OCI-LY1 (cell line): Measurements from ENCODE around the gene MIF4GD.

Experiments
- H2AFZ ChIP-seq: fragments of 200-600 bp; sonication (generic), shearing (Covaris generic); 2 replicates; pipeline ENCODE4 v1.6.0; 2014; ENCODE audit warnings: antibody characterized with exemption, mild to moderate bottlenecking, low read length
- H3F3A ChIP-seq: fragments of 200-600 bp; sonication (generic), shearing (Covaris generic); 2 replicates; pipeline ENCODE4 v1.6.0; 2014; ENCODE audit warnings: mild to moderate bottlenecking, antibody characterized with exemption, low read length, moderate library complexity; ENCODE audit not compliant: insufficient read depth
- H3K27ac ChIP-seq: fragments of 200-600 bp; sonication (generic); 2 replicates; pipeline ENCODE4 v1.5.1; 2014; ENCODE audit warnings: low read length, mixed run types, mild to moderate bottlenecking, low read depth; ENCODE audit not compliant: poor library complexity, severe bottlenecking
- H3K27me3 ChIP-seq: fragments of 200-600 bp; sonication (generic); 2 replicates; pipeline ENCODE4 v1.6.0; 2014; ENCODE audit warnings: antibody characterized with exemption, mild to moderate bottlenecking, low read length, moderate library complexity; ENCODE audit not compliant: insufficient read depth
- H3K36me3 ChIP-seq: fragments of 200-600 bp; sonication (generic); 2 replicates; pipeline ENCODE4 v1.6.1; 2014; ENCODE audit warnings: mild to moderate bottlenecking, antibody characterized with exemption, low read length, moderate library complexity, mixed read lengths; ENCODE audit not compliant: insufficient read depth
- H3K4me1 ChIP-seq: fragments of 200-600 bp; sonication (generic); 2 replicates; pipeline ENCODE4 v1.5.1; 2014; ENCODE audit warnings: mild to moderate bottlenecking, low read length, moderate library complexity; ENCODE audit not compliant: insufficient read depth, severe bottlenecking
- H3K4me2 ChIP-seq: fragments of 200-600 bp; sonication (generic), shearing (Covaris generic); 2 replicates; pipeline ENCODE4 v1.6.1; 2014; ENCODE audit warnings: low read length
- H3K4me3 ChIP-seq: fragments of 200-600 bp; sonication (generic); 2 replicates; pipeline ENCODE4 v1.5.1; 2014; ENCODE audit warnings: low read length, low read depth, mild to moderate bottlenecking, mixed read lengths; ENCODE audit not compliant: poor library complexity, severe bottlenecking
- H3K79me2 ChIP-seq: fragments of 200-600 bp; shearing (Covaris generic); 2 replicates; pipeline ENCODE4 v1.6.1; 2016; ENCODE audit warnings: mixed run types, low read length, mixed read lengths; ENCODE audit not compliant: insufficient read depth
- H3K9ac ChIP-seq: fragments of 200-600 bp; sonication (generic), shearing (Covaris generic); 2 replicates; pipeline ENCODE4 v1.6.1; 2014; ENCODE audit warnings: mild to moderate bottlenecking, low read length, mixed read lengths
- H3K9me2 ChIP-seq: fragments of 200-600 bp; sonication (generic), shearing (Covaris generic); 2 replicates; pipeline ENCODE4 v1.6.1; 2014; ENCODE audit warnings: low read depth, mild to moderate bottlenecking, low read length, mixed read lengths
- H3K9me3 ChIP-seq: fragments of 200-600 bp; shearing (Covaris generic); 2 replicates; pipeline ENCODE4 v1.6.1; 2014; ENCODE audit warnings: low read length, mixed read lengths
- H4K20me1 ChIP-seq: fragments of 200-600 bp; sonication (generic), shearing (Covaris generic); 2 replicates; pipeline ENCODE4 v1.6.0; 2016; ENCODE audit warnings: mild to moderate bottlenecking, low read length; ENCODE audit not compliant: insufficient read depth
- EZH2 ChIP-seq: fragments of 200-600 bp; sonication (generic), shearing (Covaris generic); IDR thresholded peaks from 2 replicates; pipeline ENCODE4 v1.8.0; 2017; ENCODE audit warnings: borderline replicate concordance, mixed run types, mild to moderate bottlenecking, antibody characterized with exemption, low read length, moderate library complexity, mixed read lengths
- TF ChIP-seq, protein P1 (sequence below): fragments of 200-600 bp; sonication (generic), shearing (Covaris generic); IDR thresholded peaks from 2 replicates; pipeline ENCODE4 v1.5.1; 2017; ENCODE audit warnings: mild to moderate bottlenecking, antibody characterized with exemption, low read length, moderate library complexity, mixed read lengths

Gene MIF4GD

GRCh38 chr17:75307957-75308731 is 37.1 kb upstream of the MIF4GD start:
- H3K9me2 ChIP-seq, result no peaks in the 10 kb centered on the region
- no peaks in the 10 kb centered on the region for H3K27me3 ChIP-seq
- no peak overlapping the region for H3K4me2 ChIP-seq
- no peaks in the 10 kb centered on the region for H3K9me3 ChIP-seq
- no peak overlapping the region for H3K4me3 ChIP-seq
- no peaks in the 10 kb centered on the region for H3K36me3 ChIP-seq
- no peak for TF ChIP-seq EZH2
- TF ChIP-seq, protein P1, sequence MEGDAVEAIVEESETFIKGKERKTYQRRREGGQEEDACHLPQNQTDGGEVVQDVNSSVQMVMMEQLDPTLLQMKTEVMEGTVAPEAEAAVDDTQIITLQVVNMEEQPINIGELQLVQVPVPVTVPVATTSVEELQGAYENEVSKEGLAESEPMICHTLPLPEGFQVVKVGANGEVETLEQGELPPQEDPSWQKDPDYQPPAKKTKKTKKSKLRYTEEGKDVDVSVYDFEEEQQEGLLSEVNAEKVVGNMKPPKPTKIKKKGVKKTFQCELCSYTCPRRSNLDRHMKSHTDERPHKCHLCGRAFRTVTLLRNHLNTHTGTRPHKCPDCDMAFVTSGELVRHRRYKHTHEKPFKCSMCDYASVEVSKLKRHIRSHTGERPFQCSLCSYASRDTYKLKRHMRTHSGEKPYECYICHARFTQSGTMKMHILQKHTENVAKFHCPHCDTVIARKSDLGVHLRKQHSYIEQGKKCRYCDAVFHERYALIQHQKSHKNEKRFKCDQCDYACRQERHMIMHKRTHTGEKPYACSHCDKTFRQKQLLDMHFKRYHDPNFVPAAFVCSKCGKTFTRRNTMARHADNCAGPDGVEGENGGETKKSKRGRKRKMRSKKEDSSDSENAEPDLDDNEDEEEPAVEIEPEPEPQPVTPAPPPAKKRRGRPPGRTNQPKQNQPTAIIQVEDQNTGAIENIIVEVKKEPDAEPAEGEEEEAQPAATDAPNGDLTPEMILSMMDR, result no peak
- H3K27ac ChIP-seq, result no peak overlapping the region
- H2AFZ ChIP-seq, result no peak overlapping the region
- no peaks in the 10 kb centered on the region for H3K79me2 ChIP-seq
- H3K4me1 ChIP-seq, result peaks cover 13% of the 10 kb centered on the region
- H3K9ac ChIP-seq, result no peak overlapping the region
- no peaks in the 10 kb centered on the region for H4K20me1 ChIP-seq
- no peaks in the 10 kb centered on the region for H3F3A ChIP-seq

GRCh38 chr17:75301502-75302206 is 30.6 kb upstream of the MIF4GD start:
- Histone ChIP-seq H3F3A (peaks cover 4% of the 10 kb centered on the region; the same call in 1 of the 2 replicates), H3K9ac (no peak overlapping the region), H3K4me3 (no peak overlapping the region), H3K27ac (no peak overlapping the region), H2AFZ (no peak overlapping the region), H4K20me1 (no peaks in the 10 kb centered on the region), H3K4me2 (no peak overlapping the region), H3K79me2 (no peaks in the 10 kb centered on the region), H3K9me2 (no peaks in the 10 kb centered on the region), H3K9me3 (no peaks in the 10 kb centered on the region), H3K36me3 (no peaks in the 10 kb centered on the region), H3K27me3 (no peaks in the 10 kb centered on the region), H3K4me1 (peaks cover 17% of the 10 kb centered on the region)
- TF ChIP-seq, protein P1, result no peak
- TF ChIP-seq EZH2, result no peak

DNA sequence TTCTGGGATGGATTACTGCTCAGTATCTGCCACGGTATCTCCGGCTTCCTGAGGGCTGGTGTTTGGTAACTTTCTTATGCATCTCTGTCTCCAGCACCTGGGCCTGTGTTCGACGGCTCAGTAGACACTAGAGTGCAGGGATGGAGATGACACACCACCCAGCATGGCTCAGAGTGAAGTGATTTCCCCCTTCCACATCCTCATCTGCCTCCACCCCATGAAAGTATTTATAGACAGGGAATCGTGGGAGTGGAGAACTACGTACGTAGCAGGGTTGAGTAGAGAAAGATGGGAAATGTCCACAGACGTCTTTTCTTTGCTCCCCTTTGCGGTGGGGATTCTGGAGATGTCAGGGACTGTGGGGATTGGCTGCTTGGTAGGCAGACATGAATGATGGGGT is 30.0 kb upstream of the MIF4GD start:
- H3K79me2 ChIP-seq, result no peaks in the 10 kb centered on the region
- H3F3A ChIP-seq, result peaks cover 4% of the 10 kb centered on the region; the same call in 1 of the 2 replicates
- H3K27me3 ChIP-seq, result no peaks in the 10 kb centered on the region
- H3K4me3 ChIP-seq, result no peak overlapping the region
- no peaks in the 10 kb centered on the region for H4K20me1 ChIP-seq
- H3K36me3 ChIP-seq, result no peaks in the 10 kb centered on the region
- H3K27ac ChIP-seq, result no peak overlapping the region
- no peak for TF ChIP-seq EZH2
- TF ChIP-seq, protein P1, result no peak
- no peak overlapping the region for H3K4me2 ChIP-seq
- H3K9me2 ChIP-seq, result no peaks in the 10 kb centered on the region
- H3K9ac ChIP-seq, result no peak overlapping the region
- no peaks in the 10 kb centered on the region for H3K9me3 ChIP-seq
- peaks cover 23% of the 10 kb centered on the region for H3K4me1 ChIP-seq
- no peak overlapping the region for H2AFZ ChIP-seq
